Lower leg skin (tissue), 4 donors: ENCODE results near the gene TBXT. TPM values are rescaled to one million over a fixed set of nuclear protein-coding genes. Genes with fewer than 3 reads are reported as not detected.
A peak's percentile ranks its signal among the peaks of the same experiment; 100 is the strongest.

ENCODE experiments used
- DNase-seq, 2 donors: peaks; one replicate each; pipeline ENCODE4 v3.0.0-alpha.2; 2019; ENCODE audit warnings: low spot score in 2 of 2
- H3K4me3 ChIP-seq: fragments of 200-600 bp; sonication (generic); 2 replicates; pipeline ENCODE4 v1.5.1; 2017; ENCODE audit warnings: mild to moderate bottlenecking, low read depth; ENCODE audit not compliant: poor library complexity, severe bottlenecking
- POLR2A ChIP-seq, 2 donors: fragments of 450-650 bp; IDR thresholded peaks; one replicate each; pipeline ENCODE4 v1.6.1; 2016 to 2017; ENCODE audit warnings: antibody characterized with exemption in 2 of 2, mild to moderate bottlenecking in 1 of 2, moderate library complexity in 1 of 2
- WGBS, 2 donors: methylation state at CpG; one replicate each; pipeline ENCODE4 v1.1.5; 2018; 5-methylcytosine and 5-hydroxymethylcytosine counted together
- intact Hi-C: fragments of 100-400 bp; cut with DNase I; formaldehyde crosslinking; loops from one replicate; pipeline ENCODE4 v1.15.0; 2023; ENCODE audit warnings: low total_unique reads
- total RNA-seq, 4 donors: library from RNA; depleted of rRNA; stranded (reverse); fragments of >200 nt; gene quantifications; one replicate each; pipeline ENCODE4 v1.1.0, GENCODE V29; 2016
- TF ChIP-seq, protein P1 (sequence below), 3 donors: fragments of 450-650 bp; IDR thresholded peaks; one replicate each; pipeline ENCODE4 v1.5.1; 2016; ENCODE audit warnings: antibody characterized with exemption in 3 of 3, mild to moderate bottlenecking in 3 of 3, moderate library complexity in 2 of 3

TBXT gene
- total RNA-seq, 4 donors from 2014 or later = not detected

DNA sequence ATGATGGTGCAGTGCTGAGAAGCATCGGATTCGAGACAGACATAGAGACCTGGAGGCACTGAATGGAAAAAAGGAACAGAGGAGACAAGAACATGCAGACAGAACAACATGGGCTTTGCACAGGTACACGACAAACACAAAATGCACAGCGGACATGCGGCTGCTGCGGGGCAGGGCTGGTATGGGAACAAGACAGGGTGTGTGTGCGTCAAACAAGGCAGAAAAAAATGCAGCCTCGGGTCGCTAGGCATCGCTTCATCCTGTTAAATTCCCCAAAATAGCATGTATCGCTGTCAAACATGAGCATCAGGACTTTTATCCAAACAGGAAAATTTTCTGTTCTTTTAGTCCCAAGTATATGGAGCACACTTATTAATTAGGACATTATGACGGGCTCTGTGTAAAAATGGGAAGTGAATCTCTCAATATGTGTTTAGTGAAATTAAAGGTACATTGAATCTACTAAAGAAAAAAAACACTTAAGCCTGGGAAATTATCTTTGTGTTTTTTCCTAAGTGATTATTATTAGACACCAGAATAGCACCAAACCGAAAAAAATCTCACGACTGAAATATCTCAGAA, 36.1 kb upstream of the TBXT start:
- WGBS, 2 donors = 58 to 79% methylated on average over 14 of the region's 14 CpGs
- no peak overlapping the region for H3K4me3 ChIP-seq
- TF ChIP-seq, protein P1, sequence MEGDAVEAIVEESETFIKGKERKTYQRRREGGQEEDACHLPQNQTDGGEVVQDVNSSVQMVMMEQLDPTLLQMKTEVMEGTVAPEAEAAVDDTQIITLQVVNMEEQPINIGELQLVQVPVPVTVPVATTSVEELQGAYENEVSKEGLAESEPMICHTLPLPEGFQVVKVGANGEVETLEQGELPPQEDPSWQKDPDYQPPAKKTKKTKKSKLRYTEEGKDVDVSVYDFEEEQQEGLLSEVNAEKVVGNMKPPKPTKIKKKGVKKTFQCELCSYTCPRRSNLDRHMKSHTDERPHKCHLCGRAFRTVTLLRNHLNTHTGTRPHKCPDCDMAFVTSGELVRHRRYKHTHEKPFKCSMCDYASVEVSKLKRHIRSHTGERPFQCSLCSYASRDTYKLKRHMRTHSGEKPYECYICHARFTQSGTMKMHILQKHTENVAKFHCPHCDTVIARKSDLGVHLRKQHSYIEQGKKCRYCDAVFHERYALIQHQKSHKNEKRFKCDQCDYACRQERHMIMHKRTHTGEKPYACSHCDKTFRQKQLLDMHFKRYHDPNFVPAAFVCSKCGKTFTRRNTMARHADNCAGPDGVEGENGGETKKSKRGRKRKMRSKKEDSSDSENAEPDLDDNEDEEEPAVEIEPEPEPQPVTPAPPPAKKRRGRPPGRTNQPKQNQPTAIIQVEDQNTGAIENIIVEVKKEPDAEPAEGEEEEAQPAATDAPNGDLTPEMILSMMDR (IDR thresholded peaks at IDR 0.05) = no peak
- TF ChIP-seq POLR2A (IDR thresholded peaks at IDR 0.05) = no peak
- intact Hi-C loops = no loop called here
- DNase-seq = no peak

DNA sequence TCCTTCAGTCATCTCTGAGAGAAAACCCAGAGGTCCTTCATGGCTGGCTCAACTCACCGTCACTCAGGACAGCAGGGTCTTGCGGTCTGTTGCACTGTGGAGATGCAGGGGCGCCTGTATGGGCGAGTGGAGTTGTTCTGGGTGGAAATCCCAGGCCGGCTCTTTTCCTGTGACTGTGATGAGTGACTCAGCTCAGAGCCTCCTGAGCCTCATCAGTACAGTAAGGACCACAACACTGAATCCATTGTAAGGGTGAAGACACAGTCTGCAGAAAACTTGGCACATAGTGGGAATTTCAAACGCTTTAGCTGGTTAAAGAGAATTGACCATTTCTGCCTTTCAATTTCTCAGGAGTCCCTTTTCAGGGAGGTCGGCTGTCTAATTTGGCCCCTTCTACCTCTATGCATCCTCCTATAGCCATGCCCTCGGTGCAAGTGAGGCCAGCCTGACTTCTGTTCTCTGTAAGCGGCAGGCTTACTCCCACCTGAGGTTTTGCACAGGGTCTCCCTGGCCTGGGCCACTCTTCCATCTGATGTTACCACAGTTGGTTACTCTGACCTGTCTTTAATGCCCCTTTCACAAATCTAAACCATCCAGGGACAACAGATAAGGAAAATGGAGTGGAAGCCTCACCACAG, 35.5 kb upstream of the TBXT start:
- 89 to 92% methylated on average over 9 of the region's 9 CpGs for WGBS, 2 donors
- no peak for DNase-seq
- intact Hi-C loops = no loop called here
- H3K4me3 ChIP-seq = no peak overlapping the region
- TF ChIP-seq, protein P1 (IDR thresholded peaks at IDR 0.05) = no peak
- TF ChIP-seq POLR2A (IDR thresholded peaks at IDR 0.05) = no peak

- WGBS, 2 donors = 25 to 43% methylated on average over 9 of the region's 9 CpGs
- H3K4me3 ChIP-seq = no peak overlapping the region
- no peak for TF ChIP-seq POLR2A (IDR thresholded peaks at IDR 0.05)
- TF ChIP-seq, protein P1 (IDR thresholded peaks at IDR 0.05) = no peak
- peak in 1 of 2 donors; percentile 26 for DNase-seq
- intact Hi-C loops = no loop called here
These were observed 34.7 kb upstream of the TBXT start for GRCh38 chr6:166202321-166202733.

DNA sequence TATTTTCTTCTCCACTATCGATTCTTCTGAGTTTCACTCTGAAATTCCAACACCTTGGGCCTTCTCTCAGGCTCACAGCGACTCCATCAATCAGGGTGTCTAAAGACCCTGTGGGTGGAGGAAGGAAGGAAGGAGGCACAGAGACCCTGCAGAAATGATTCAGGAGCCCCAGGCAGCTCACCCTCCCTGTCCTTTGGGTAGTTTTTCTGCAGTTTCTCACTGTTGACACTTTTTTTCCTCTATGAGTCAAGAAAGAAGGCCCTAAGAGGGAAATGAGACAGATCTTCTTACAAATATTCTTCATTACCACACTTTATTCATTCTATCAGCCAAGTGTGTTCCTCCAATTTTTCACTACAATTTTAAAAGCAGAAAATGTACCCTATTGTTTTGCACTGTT, 34.2 kb upstream of the TBXT start:
- WGBS, 2 donors = 61 to 65% methylated on average over 2 of the region's 2 CpGs
- TF ChIP-seq, protein P1 (IDR thresholded peaks at IDR 0.05) = no peak
- no peak overlapping the region for H3K4me3 ChIP-seq
- intact Hi-C loops = no loop called here
- no peak for DNase-seq

DNA sequence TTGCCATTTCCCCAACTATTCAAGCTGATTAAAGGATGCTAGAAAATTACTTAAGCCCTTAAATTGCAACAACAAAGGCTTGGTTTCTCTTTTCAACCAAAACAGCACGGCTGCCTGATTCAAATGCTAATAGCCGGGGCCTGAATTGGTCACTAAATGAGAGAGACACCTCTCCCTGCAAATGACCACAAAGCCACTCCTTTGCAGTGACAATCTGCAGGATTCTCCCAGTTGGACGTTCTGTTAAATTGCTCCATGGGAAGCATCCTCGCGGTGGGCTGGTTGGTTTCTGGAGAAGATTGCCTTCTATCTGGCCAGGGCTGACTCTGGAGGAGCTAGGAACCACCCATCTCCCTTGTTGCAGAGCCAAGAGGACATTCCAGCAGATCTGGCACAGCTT, 29.7 kb upstream of the TBXT start:
- intact Hi-C loops = no loop called here
- WGBS, 2 donors = 46 to 52% methylated on average over 5 of the region's 5 CpGs
- no peak overlapping the region for H3K4me3 ChIP-seq
- TF ChIP-seq, protein P1 (IDR thresholded peaks at IDR 0.05) = no peak
- no peak for TF ChIP-seq POLR2A (IDR thresholded peaks at IDR 0.05)
- DNase-seq = peak in 1 of 2 donors; percentile 66

DNA sequence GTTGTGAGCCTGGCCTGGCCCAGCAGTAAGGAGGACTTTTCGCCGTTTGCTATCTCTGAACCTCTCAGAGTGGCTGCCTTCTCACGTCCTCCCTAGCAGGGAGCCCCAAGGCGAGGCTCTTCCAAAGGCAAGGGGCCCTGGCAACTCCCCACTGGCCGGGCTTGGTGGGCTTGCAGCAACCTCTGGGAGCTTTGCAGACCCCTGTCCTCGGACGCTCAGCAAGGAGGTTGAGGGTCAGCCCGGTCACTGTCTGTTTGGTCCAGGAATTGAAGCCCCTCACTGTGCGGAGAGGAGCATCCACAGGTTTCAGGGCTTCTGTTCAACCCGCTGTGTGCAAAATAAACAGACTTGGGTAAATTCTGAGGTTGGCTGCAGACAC, 28.2 kb upstream of the TBXT start:
- DNase-seq = peak in 1 of 2 donors; percentile 72
- 75 to 82% methylated on average over 9 to 10 of the region's 10 CpGs for WGBS, 2 donors
- intact Hi-C loops = no loop called here
- H3K4me3 ChIP-seq = no peak overlapping the region
- no peak for TF ChIP-seq POLR2A (IDR thresholded peaks at IDR 0.05)
- TF ChIP-seq, protein P1 (IDR thresholded peaks at IDR 0.05) = no peak
